ENCODE results near the gene CARMIL1. TPM values are rescaled to one million over a fixed set of nuclear protein-coding genes. Genes with fewer than 3 reads are reported as not detected.

CARMIL1 gene
- total RNA-seq, 1 experiment from 2014 or later: 23.6 TPM

DNA sequence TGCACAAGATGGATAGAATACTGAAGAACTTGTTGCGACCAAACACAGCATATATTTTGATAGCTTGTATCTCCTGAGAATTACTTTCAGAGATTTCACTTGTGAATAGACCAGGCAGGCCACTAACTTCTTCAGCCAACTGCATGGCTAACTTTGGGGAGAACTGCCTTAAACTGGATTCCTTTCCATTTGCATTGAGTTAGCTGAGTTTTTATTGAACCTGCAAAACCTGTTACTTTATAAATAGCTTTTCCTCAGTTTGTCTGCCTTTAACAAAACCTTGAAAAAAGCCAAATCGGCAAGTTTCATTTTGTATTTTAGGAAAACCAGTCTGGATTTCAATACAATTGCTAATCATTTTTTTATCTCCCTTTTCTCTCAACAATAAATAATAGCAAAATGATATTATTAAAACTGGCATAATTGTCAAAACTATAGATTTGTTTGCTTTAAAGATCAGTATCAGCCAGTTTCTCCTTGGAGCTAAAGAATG is 300.3 kb downstream of the CARMIL1 start:
- Mint-ChIP-seq H3K4me3 (no peak overlapping the region), H3K27me3 (ENCODE audit: low read depth) (no peaks in the 10 kb centered on the region), H3K36me3 (ENCODE audit: insufficient read depth in 1 of 3, low read depth in 3 of 3) (peaks cover 0 to 1% (median 1%) of the 10 kb centered on the region in 3 experiments; a peak in 3 of 7 replicates), H3K4me1 (no peaks in the 10 kb centered on the region), H3K27ac (no peak overlapping the region), H3K9me3 (no peaks in the 10 kb centered on the region)
- no peak overlapping the region for H2BK120ac ChIP-seq (ENCODE audit: low read depth, low read length, poor library complexity, severe bottlenecking)
- no peak overlapping the region for H2BK12ac ChIP-seq (ENCODE audit: insufficient read length, low read depth, low read length)
- no peak overlapping the region for H3K56ac ChIP-seq (ENCODE audit: insufficient read length, low read depth, low read length)
- no peak overlapping the region for H2BK15ac ChIP-seq (ENCODE audit: low read depth, low read length)
- no peak overlapping the region for H2AFZ ChIP-seq (ENCODE audit: low read length)
- no peak overlapping the region for H3K4me2 ChIP-seq (ENCODE audit: insufficient read depth, insufficient read length, low read length)
- no peak overlapping the region for H2AK5ac ChIP-seq (ENCODE audit: insufficient read length, low read length)
- TF ChIP-seq, protein P1, sequence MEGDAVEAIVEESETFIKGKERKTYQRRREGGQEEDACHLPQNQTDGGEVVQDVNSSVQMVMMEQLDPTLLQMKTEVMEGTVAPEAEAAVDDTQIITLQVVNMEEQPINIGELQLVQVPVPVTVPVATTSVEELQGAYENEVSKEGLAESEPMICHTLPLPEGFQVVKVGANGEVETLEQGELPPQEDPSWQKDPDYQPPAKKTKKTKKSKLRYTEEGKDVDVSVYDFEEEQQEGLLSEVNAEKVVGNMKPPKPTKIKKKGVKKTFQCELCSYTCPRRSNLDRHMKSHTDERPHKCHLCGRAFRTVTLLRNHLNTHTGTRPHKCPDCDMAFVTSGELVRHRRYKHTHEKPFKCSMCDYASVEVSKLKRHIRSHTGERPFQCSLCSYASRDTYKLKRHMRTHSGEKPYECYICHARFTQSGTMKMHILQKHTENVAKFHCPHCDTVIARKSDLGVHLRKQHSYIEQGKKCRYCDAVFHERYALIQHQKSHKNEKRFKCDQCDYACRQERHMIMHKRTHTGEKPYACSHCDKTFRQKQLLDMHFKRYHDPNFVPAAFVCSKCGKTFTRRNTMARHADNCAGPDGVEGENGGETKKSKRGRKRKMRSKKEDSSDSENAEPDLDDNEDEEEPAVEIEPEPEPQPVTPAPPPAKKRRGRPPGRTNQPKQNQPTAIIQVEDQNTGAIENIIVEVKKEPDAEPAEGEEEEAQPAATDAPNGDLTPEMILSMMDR (conservative IDR thresholded peaks at IDR 0.05): no peak
- no peak overlapping the region for H4K5ac ChIP-seq (ENCODE audit: insufficient read length, low read depth, low read length)
- H3K4ac ChIP-seq (ENCODE audit: low read depth, low read length): no peak overlapping the region
- H3K14ac ChIP-seq (ENCODE audit: insufficient read depth, low read length): no peak overlapping the region
- H3K9me3 ChIP-seq (ENCODE audit: control insufficient read depth, low read depth, low read length): no peaks in the 10 kb centered on the region
- DNase-seq: no peak
- no peak overlapping the region for H3K9ac ChIP-seq (ENCODE audit: extremely low read depth, insufficient read length, low read length)
- H3K23me2 ChIP-seq (ENCODE audit: insufficient read length, low read depth, low read length, poor library complexity, severe bottlenecking): no peaks in the 10 kb centered on the region
- H4K8ac ChIP-seq (replicated peaks; ENCODE audit: insufficient read length, low read depth, low read length): no peak overlapping the region
- H3K4me1 ChIP-seq (ENCODE audit: insufficient read depth, low read length): no peaks in the 10 kb centered on the region
- H3K27ac ChIP-seq (ENCODE audit: insufficient read length, low read depth, low read length): no peak overlapping the region
- H2BK5ac ChIP-seq (ENCODE audit: insufficient read length, low read length): no peak overlapping the region
- H3K79me2 ChIP-seq (ENCODE audit: insufficient read depth, low read length): no peaks in the 10 kb centered on the region
- H4K20me1 ChIP-seq (ENCODE audit: control insufficient read depth, insufficient read depth, insufficient read length): no peaks in the 10 kb centered on the region
- H3K23ac ChIP-seq (ENCODE audit: insufficient read length, low read depth, low read length): no peak overlapping the region
- no peaks in the 10 kb centered on the region for H3K27me3 ChIP-seq (ENCODE audit: insufficient read depth, low read length)
- no peak overlapping the region for H3K18ac ChIP-seq (ENCODE audit: insufficient read length, low read depth, low read length)
- H4K91ac ChIP-seq (ENCODE audit: insufficient read length, low read depth, low read length): no peak overlapping the region
- H3K79me1 ChIP-seq (ENCODE audit: insufficient read depth, low read depth, low read length, poor library complexity, severe bottlenecking): no peaks in the 10 kb centered on the region
- WGBS (ENCODE audit: extremely low coverage, insufficient read length, low lambda C conversion rate): no CpG with 5 or more reads among the region's 2 CpGs
- no peak overlapping the region for H2BK20ac ChIP-seq (ENCODE audit: low read depth, low read length, poor library complexity, severe bottlenecking)
- no peak overlapping the region for H3T11ph ChIP-seq (ENCODE audit: low read length)

Data from H9 (cell line).